Dedifferentiated amniotic fluid mesenchymal stem cell (primary cell): ENCODE data around the gene VSX1.

Experiments used
- DNase-seq: peaks from one replicate; pipeline ENCODE4 v3.0.0-alpha.2; 2016; ENCODE audit errors: extremely low spot score

Gene VSX1

GRCh38 chr20:25087186-25087929, 5.4 kb upstream of the VSX1 start:
- DNase-seq, result no peak

GRCh38 chr20:25085756-25086495, 4.0 kb upstream of the VSX1 start:
- DNase-seq, result no peak

DNA sequence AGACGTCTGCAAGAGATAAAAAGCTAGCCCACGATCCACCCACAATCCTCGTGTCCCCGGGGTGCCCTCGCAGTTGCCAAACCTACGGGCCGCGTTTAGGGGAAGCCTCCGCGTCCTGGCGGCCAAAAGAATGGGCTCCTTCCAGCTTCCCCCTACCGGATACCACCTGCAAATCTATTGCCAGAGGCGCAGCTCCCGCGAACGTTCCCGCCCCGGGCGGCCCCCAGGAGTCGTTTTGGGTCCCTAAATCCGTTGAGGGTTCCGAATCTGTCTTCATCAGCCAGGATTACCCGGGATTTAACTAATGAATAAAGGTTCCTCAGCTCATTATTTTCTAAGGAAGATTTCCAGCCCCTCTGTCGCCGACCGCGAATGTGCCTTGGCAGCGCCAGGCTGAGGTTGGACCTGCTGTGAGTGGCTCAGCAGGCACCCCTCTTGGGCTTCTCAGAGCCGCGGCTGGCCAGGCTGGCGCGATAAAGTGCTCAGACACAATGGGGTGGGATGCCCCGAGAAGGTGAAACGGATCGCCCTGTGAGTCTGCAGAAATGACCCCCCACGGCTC, 2.8 kb upstream of the VSX1 start:
- DNase-seq, result no peak

DNA sequence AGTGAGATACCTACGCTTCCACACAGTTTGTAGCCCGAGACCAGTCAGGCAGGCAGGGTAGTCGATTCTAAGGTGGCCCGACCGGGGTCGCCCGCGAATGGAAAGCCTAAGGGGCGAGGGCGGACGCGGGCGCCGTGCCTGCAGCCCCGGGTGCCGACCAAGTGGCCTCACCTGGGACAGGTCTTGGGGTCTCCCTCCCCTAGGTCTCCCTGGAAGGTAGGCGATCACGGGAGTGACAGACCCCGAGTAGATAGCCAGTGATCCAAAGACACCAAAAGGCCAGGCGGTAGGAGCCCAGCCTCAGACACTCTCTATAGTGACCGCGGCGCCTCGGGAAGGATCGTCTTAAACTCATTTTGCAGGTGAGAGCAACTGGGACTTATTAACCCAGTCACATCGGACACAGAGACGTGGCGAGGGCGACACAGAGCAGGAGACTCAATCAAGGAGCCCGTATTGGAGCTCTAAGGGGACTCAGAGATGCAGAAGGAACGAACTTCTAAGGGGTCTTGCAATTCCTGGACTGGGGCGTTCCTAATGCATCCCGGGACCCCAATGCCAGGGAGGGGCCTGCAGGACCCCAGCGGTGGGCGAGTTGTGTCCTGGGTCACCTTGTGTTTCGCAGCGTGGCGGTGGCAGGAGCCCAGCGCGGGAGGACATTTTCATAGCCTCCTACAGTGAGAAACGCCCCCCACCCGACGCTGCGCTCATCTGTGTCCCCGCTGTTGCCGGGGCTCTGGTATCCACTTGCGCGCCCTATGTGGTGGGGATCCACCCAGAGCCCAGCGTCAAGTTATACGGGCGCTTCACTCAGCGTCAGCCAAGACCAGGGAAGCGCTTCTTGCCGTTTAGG, 2.1 kb upstream of the VSX1 start:
- DNase-seq, result no peak

- no peak for DNase-seq
Observed at GRCh38 chr20:25083141-25083772, 1.3 kb upstream of the VSX1 start.

DNA sequence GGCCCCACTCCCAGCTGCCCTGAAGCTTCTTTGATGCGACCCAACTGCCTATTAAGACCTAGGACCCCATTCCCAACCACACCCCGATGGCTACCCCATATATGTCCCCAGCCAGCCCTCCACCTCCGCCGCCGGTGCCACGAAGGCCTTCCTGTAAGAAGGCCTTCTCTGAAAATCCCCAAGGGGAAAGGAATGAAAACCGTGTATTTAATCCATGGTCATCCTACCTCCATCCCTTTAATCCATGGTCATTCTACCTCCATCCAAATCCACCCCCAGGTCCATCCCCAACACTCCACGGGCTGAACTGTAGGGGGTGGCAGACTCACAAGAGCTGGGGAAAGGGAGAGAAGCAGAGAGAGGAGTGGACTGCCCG, 545 bp upstream of the VSX1 start:
- DNase-seq, result no peak

GRCh38 chr20:25081065-25081729, 744 bp downstream of the VSX1 start:
- DNase-seq, result no peak

DNA sequence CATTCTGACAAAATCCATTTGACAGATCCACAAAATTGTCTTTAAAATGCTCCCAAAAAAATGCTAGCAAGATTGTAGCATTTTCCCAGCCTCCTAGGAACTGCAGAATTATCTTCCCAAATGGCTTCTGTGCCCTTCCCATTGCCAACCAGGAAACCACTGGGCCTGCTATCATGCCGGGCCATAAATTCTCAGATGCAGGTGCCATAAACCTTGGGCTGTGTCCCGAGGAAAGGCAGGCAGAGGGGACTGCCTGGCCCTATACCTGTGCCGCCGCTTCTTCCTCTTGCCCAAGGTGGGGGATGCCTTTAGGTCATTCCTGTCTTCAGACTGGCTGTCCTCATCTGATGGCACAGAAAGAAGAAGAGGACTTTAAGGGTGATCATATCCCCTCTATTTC, 2.8 kb downstream of the VSX1 start:
- DNase-seq, result no peak

DNA sequence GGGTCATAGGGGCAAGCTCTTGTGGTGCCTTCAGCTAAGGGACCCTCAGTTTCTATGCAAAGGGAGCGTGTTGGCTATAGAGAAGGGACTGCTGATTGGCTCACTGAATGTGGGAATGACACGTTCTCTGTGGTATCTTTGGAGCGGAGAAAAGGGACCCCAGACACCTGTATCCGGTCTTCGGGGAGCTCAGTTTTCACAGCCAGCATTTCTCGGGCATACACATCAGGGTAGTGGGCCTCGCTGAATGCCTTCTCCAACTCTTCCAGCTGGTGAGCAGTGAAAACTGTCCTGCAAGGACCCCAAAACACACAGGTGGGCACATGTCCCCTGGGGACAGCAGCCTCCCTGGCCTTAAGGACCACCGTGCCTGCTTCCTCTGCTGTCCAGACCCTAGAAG, 3.3 kb downstream of the VSX1 start:
- DNase-seq, result no peak

DNA sequence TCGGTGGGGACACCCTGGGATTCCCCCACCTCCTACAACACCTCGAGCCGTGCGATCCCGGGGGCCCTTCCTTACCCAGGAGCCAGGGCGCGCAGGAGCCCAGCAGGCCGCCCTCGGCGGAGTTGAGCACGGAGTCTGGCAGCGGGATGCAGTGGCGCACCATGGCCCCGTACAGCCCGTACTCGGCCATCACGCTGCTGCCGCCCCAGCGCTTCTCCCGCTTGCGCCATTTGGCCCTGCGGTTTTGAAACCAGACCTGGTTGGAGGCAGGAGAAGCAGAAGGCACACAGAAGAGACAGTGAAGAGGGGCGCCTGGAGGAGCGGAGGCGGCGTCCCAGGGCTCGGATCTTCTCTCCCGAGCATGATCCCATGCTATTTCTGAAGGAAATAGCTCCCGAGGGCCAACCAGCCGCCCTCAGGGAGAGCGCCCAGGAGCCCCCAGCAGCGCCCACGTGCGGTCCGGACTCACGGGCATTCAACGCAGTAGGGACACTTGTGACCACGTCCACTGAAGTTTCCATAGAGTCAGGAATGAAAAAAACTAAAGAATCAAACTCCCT, 4.3 kb downstream of the VSX1 start:
- DNase-seq, result no peak

GRCh38 chr20:25076731-25077609, 5.0 kb downstream of the VSX1 start:
- no peak for DNase-seq

GRCh38 chr20:25076201-25076600, 5.7 kb downstream of the VSX1 start:
- DNase-seq, result no peak

GRCh38 chr20:25073544-25073943, 8.4 kb downstream of the VSX1 start:
- DNase-seq, result no peak

DNA sequence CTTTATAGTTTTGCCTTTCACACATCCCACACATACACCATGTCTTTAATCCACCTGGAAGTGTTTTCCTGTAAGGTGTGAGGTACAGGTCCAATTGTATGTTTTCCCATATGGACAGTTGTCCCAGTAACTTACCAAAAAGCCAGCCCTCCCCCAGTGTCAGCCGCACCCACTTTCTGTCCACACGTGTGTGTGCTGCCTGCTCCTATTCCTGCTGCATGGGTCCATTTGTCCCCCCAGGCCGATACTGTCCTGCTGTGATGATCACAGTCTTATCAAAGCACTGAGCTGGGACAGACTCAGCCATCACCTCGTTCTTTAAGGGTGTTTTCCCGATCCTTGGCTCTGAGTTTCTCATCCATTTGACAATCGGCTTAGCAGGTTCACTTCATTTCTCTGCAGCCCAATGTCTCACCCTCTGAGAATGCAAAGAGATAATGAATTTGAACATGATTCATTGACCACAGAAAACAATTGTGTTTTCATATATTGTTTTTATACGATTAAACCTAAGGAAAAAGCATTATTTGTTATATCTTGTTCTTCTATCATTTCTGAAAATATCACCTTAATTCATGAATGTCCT, 9.6 kb downstream of the VSX1 start:
- no peak for DNase-seq

DNA sequence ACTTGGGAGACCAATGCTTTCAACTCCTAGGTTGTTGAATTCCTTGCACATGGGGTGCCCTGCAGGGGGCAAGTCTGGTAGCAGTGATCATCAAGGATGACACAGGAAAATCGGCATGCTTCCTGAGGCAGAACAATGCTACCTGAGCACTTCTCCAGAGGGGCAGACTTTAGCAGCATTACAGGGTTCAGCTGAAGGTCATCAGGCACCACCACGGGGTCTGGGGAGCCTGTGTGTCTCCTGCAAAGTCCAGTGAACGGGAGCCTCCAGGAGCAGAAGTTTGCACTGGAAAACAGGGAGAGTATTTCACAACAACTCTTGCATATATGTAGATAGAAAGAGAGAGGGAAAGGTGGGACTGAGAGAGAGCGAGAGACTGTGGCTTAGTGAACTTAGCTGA, 10.2 kb downstream of the VSX1 start:
- no peak for DNase-seq

DNA sequence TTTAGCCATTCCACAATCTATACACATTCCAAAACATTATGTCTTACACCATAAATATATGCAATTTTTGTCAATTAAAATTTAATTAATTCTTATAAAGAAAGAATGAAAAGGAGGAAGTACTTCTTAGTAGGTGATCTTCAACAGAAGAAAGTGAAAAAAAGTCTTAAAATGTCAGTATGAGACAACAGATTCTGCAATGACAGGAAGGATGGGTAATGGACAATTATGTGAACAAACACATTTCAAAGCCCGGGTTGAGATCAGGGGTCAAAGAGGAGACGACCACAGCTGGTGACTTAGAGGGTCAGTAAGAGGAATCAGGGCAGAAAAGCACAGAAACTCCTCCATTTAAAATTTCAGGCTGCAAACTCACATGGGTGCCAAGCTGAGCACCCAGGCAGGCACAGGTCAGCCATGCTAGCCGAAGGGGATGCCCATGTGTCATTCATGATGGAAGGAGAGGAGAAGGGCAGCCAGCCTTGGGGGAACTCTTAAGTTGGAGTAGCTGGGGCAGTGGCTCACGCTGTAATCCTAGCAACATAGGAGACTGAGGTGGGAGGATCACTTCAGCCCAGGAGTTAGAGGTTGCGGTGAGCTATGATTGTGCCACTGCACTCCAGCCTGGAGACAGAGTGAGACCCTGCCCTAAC, 11.0 kb downstream of the VSX1 start:
- no peak for DNase-seq

- DNase-seq, result no peak
Observed at GRCh38 chr20:25067102-25067987, 14.6 kb downstream of the VSX1 start.

- no peak for DNase-seq
Observed at GRCh38 chr20:25066386-25066785, 15.6 kb downstream of the VSX1 start.
